HG03558 (cell line): ENCODE data around the gene TNPO1.
A peak's percentile ranks its signal among the peaks of the same experiment; 100 is the strongest.

Experiments
- ATAC-seq: cut with Tn5 transposase; IDR thresholded peaks from one replicate; pipeline ENCODE4 v1.9.1; 2021; ENCODE audit warnings: moderate number of reproducible peaks; ENCODE audit not compliant: unreplicated experiment; ENCODE audit errors: extremely low read depth

Gene TNPO1

GRCh38 chr5:72817671-72818266, 1.3 kb downstream of the TNPO1 start:
- no peak for ATAC-seq

GRCh38 chr5:72818866-72819534, 2.5 kb downstream of the TNPO1 start:
- ATAC-seq: no peak

GRCh38 chr5:72821776-72822175, 5.3 kb downstream of the TNPO1 start:
- ATAC-seq: no peak

GRCh38 chr5:72822944-72823343, 6.5 kb downstream of the TNPO1 start:
- ATAC-seq: no peak

- no peak for ATAC-seq
Observed at GRCh38 chr5:72829707-72830106, 13.2 kb downstream of the TNPO1 start.

- ATAC-seq: no peak
Observed at GRCh38 chr5:72830362-72830761, 13.9 kb downstream of the TNPO1 start.

- ATAC-seq: no peak
Observed at GRCh38 chr5:72831685-72832084, 15.2 kb downstream of the TNPO1 start.

- ATAC-seq: no peak
Observed at GRCh38 chr5:72834924-72835323, 18.5 kb downstream of the TNPO1 start.

- ATAC-seq: no peak
Observed at GRCh38 chr5:72835633-72836032, 19.2 kb downstream of the TNPO1 start.

GRCh38 chr5:72836810-72837209, 20.3 kb downstream of the TNPO1 start:
- ATAC-seq: no peak

- no peak for ATAC-seq
Observed at GRCh38 chr5:72837524-72838096, 21.1 kb downstream of the TNPO1 start.

GRCh38 chr5:72840041-72840440, 23.6 kb downstream of the TNPO1 start:
- no peak for ATAC-seq

GRCh38 chr5:72841756-72842535, 25.5 kb downstream of the TNPO1 start:
- ATAC-seq: no peak

- no peak for ATAC-seq
Observed at GRCh38 chr5:72842816-72843215, 26.4 kb downstream of the TNPO1 start.

- ATAC-seq: no peak
Observed at GRCh38 chr5:72844218-72844603, 27.8 kb downstream of the TNPO1 start.

GRCh38 chr5:72845889-72846288, 29.4 kb downstream of the TNPO1 start:
- ATAC-seq: no peak

GRCh38 chr5:72846483-72846882, 30.0 kb downstream of the TNPO1 start:
- ATAC-seq: no peak

GRCh38 chr5:72847439-72847838, 31.0 kb downstream of the TNPO1 start:
- no peak for ATAC-seq

- ATAC-seq: peak; percentile 44
Observed at GRCh38 chr5:72847989-72848473, 31.6 kb downstream of the TNPO1 start.

GRCh38 chr5:72848474-72849428, 32.3 kb downstream of the TNPO1 start:
- ATAC-seq: peak; percentile 32
